GM23338 (cell line): ENCODE results near the gene PGPEP1. TPM values are rescaled to one million over a fixed set of nuclear protein-coding genes. Genes with fewer than 3 reads are reported as not detected.

ENCODE experiments used
- ATAC-seq: fragments of 200-7000 bp; cut with Tn5 transposase; 3 replicates; pipeline ENCODE4 v1.9.1; 2020
- DNase-seq: peaks from one replicate; pipeline ENCODE4 v3.0.0-alpha.2; 2015; ENCODE audit warnings: low spot score
- H2AFZ ChIP-seq: fragments of 200-600 bp; sonication (generic); 2 replicates; pipeline ENCODE4 v1.8.0; 2016; ENCODE audit warnings: antibody characterized with exemption, mild to moderate bottlenecking, moderate library complexity
- H3F3A ChIP-seq: fragments of 200-600 bp; sonication (generic); replicated peaks from 2 replicates; pipeline ENCODE4 v1.8.0; 2017; ENCODE audit warnings: antibody characterized with exemption, mixed run types, low read depth
- H3K27ac ChIP-seq: fragments of 200-600 bp; sonication (generic); 2 replicates; pipeline ENCODE4 v1.6.1; 2016; ENCODE audit warnings: low read depth
- H3K27me3 ChIP-seq: fragments of 200-600 bp; sonication (generic); 2 replicates; pipeline ENCODE4 v1.8.0; 2016; ENCODE audit warnings: mild to moderate bottlenecking, mixed run types, moderate library complexity; ENCODE audit not compliant: insufficient read depth
- H3K36me3 ChIP-seq: fragments of 200-600 bp; sonication (generic); 2 replicates; pipeline ENCODE4 v1.8.0; 2016; ENCODE audit warnings: mild to moderate bottlenecking; ENCODE audit not compliant: insufficient read depth
- H3K4me1 ChIP-seq: fragments of 200-600 bp; sonication (generic); 2 replicates; pipeline ENCODE4 v1.8.0; 2016; ENCODE audit warnings: mild to moderate bottlenecking, moderate library complexity; ENCODE audit not compliant: insufficient read depth
- H3K4me2 ChIP-seq: fragments of 200-600 bp; sonication (generic); 2 replicates; pipeline ENCODE4 v1.7.1; 2017; ENCODE audit warnings: mixed run types
- H3K4me3 ChIP-seq: fragments of 200-600 bp; sonication (generic); 2 replicates; pipeline ENCODE4 v1.6.1; 2016; ENCODE audit warnings: mixed run types
- H3K79me2 ChIP-seq: fragments of 200-600 bp; sonication (generic); replicated peaks from 2 replicates; pipeline ENCODE4 v1.8.0; 2017; ENCODE audit warnings: mild to moderate bottlenecking; ENCODE audit not compliant: insufficient read depth
- H3K9me2 ChIP-seq: fragments of 200-600 bp; sonication (generic); 2 replicates; pipeline ENCODE4 v1.8.0; 2017; ENCODE audit not compliant: insufficient read depth
- H4K20me1 ChIP-seq: fragments of 200-600 bp; sonication (generic); replicated peaks from 2 replicates; pipeline ENCODE4 v1.8.0; 2017; ENCODE audit warnings: mild to moderate bottlenecking; ENCODE audit not compliant: insufficient read depth
- H3K27ac Mint-ChIP-seq: 2 replicates; pipeline ENCODE4 v1.8.0; 2020; ENCODE audit warnings: inconsistent platforms, mild to moderate bottlenecking, moderate library complexity, mixed read lengths
- H3K27me3 Mint-ChIP-seq: 3 replicates; pipeline ENCODE4 v1.8.0; 2022; ENCODE audit warnings: low read depth, mild to moderate bottlenecking, moderate library complexity, mixed read lengths, inconsistent platforms; ENCODE audit not compliant: insufficient read depth, poor library complexity
- H3K36me3 Mint-ChIP-seq: 3 replicates; pipeline ENCODE4 v1.8.0; 2021; ENCODE audit warnings: low read depth, mild to moderate bottlenecking, inconsistent platforms, moderate library complexity, mixed read lengths
- H3K4me1 Mint-ChIP-seq: 3 replicates; pipeline ENCODE4 v1.8.0; 2020; ENCODE audit warnings: mild to moderate bottlenecking, inconsistent platforms, mixed read lengths
- H3K4me3 Mint-ChIP-seq: 3 replicates; pipeline ENCODE4 v1.8.0; 2021; ENCODE audit warnings: moderate library complexity, mild to moderate bottlenecking, inconsistent platforms, mixed read lengths
- H3K9me3 Mint-ChIP-seq: 3 replicates; pipeline ENCODE4 v1.8.0; 2020; ENCODE audit warnings: moderate library complexity, mild to moderate bottlenecking, inconsistent platforms, mixed read lengths
- CTCF ChIP-seq, 2 experiments: fragments of 200-600 bp in 1 of 2; sonication (generic) in 1 of 2; conservative IDR thresholded peaks; 2 replicates each; pipeline versions ENCODE4 v1.5.1 to v1.6.1; 2016 to 2017; ENCODE audit warnings: antibody characterized with exemption in 2 of 2, low read depth in 2 of 2, mild to moderate bottlenecking in 2 of 2, moderate library complexity in 1 of 2
- ETS1 ChIP-seq: IDR thresholded peaks from 2 replicates; pipeline ENCODE4 v1.6.1; 2016; ENCODE audit warnings: antibody characterized with exemption
- EZH2 ChIP-seq: fragments of 200-600 bp; sonication (generic); IDR thresholded peaks from one replicate; pipeline ENCODE4 v1.8.0; 2017; ENCODE audit warnings: antibody characterized with exemption, mild to moderate bottlenecking, low read depth; ENCODE audit not compliant: unreplicated experiment
- NANOG ChIP-seq: IDR thresholded peaks from 2 replicates; pipeline ENCODE4 v1.6.1; 2016; ENCODE audit warnings: antibody characterized with exemption, borderline replicate concordance
- POLR2AphosphoS5 ChIP-seq: IDR thresholded peaks from 2 replicates; pipeline ENCODE4 v1.6.1; 2016; ENCODE audit warnings: antibody characterized with exemption, low read depth
- REST ChIP-seq: IDR thresholded peaks from one replicate; pipeline ENCODE4 v1.6.1; 2018; ENCODE audit warnings: antibody characterized with exemption; ENCODE audit not compliant: unreplicated experiment
- STAT1 ChIP-seq: IDR thresholded peaks from one replicate; pipeline ENCODE4 v1.6.1; 2016; ENCODE audit warnings: antibody characterized with exemption; ENCODE audit not compliant: unreplicated experiment
- polyA plus RNA-seq: library from polyadenylated mRNA; unstranded; fragments of >200 nt; fragmentation: Nextera tagmentation; extraction: Ambion mirVana; gene quantifications from 2 replicates; pipeline ENCODE4 v1.2.1, GENCODE V29; 2016
- total RNA-seq: library from RNA; depleted of rRNA; stranded (reverse); fragments of >200 nt; shearing (Covaris generic); gene quantifications from 2 replicates; pipeline ENCODE4 v1.2.3, GENCODE V29; 2014

Gene PGPEP1
- total and polyA plus RNA-seq, 2 experiments from 2014 or later, result 15.5 to 18.9 TPM

- ATAC-seq (no peak), DNase-seq (no peak)
- H3K4me3 ChIP-seq, result peak overlapping the region; percentile 48; the same call in 1 of the 2 replicates
- H3K27ac ChIP-seq, result no peak overlapping the region
- no peaks in the 10 kb centered on the region for H3K36me3 ChIP-seq
- no peaks in the 10 kb centered on the region for H3K9me2 ChIP-seq
- Mint-ChIP-seq H3K36me3 (no peaks in the 10 kb centered on the region), H3K27ac (no peak overlapping the region), H3K4me1 (peaks cover 3% of the 10 kb centered on the region; the same call in 2 of the 3 replicates), H3K27me3 (peaks cover 16% of the 10 kb centered on the region), H3K9me3 (no peaks in the 10 kb centered on the region), H3K4me3 (no peak overlapping the region)
- no peak for TF ChIP-seq EZH2
- TF ChIP-seq ETS1, result no peak
- no peak for TF ChIP-seq STAT1
- no peak for TF ChIP-seq NANOG
- TF ChIP-seq CTCF (conservative IDR thresholded peaks at IDR 0.05; ENCODE audit: low read depth in 2 of 2), result no peak
- no peak for TF ChIP-seq POLR2AphosphoS5
- H3K79me2 ChIP-seq, result no peaks in the 10 kb centered on the region
- H3F3A ChIP-seq, result 0 out of 2 replicates have a peak, but pooled peaks cover 3% of the 10 kb centered on the region
- H3K4me1 ChIP-seq, result peaks cover 2% of the 10 kb centered on the region; the same call in 1 of the 2 replicates
- H3K4me2 ChIP-seq, result peak overlapping the region; percentile 75; the same call in 1 of the 2 replicates
- H4K20me1 ChIP-seq, result no peaks in the 10 kb centered on the region
- no peak overlapping the region; the same call in 1 of the 2 replicates for H2AFZ ChIP-seq
- 0 out of 2 replicates have a peak, but pooled peaks cover 4% of the 10 kb centered on the region for H3K27me3 ChIP-seq
Observed at GRCh38 chr19:18396471-18397241, 56.3 kb downstream of the PGPEP1 start.

GRCh38 chr19:18397242-18398202 is 57.1 kb downstream of the PGPEP1 start, which contains the start of gene LRRC25:
LRRC25 (minus strand) TSS chr19:18397622; CDS start chr19:18396963, 659 bp downstream.
- H4K20me1 ChIP-seq, result no peaks in the 10 kb centered on the region
- H3K27me3 Mint-ChIP-seq, result peaks cover 17% of the 10 kb centered on the region
- DNase-seq, result peak; percentile 96
- TF ChIP-seq CTCF (conservative IDR thresholded peaks at IDR 0.05; ENCODE audit: low read depth in 2 of 2), result no peak
- no peak for TF ChIP-seq REST
- H3K4me1 ChIP-seq, result peaks cover 2% of the 10 kb centered on the region; the same call in 1 of the 2 replicates
- H3K79me2 ChIP-seq, result no peaks in the 10 kb centered on the region
- peak within 1 kb of the TSS; percentile 98 for H2AFZ ChIP-seq
- H3F3A ChIP-seq, result 0 out of 2 replicates have a peak, but pooled peaks cover 3% of the 10 kb centered on the region
- H3K36me3 Mint-ChIP-seq, result no peaks in the 10 kb centered on the region
- no peaks in the 10 kb centered on the region for H3K36me3 ChIP-seq
- H3K27ac ChIP-seq, result no peak within 1 kb of the TSS
- H3K27me3 ChIP-seq, result 0 out of 2 replicates have a peak, but pooled peaks cover 4% of the 10 kb centered on the region
- H3K9me3 Mint-ChIP-seq, result no peaks in the 10 kb centered on the region
- H3K4me2 ChIP-seq, result peak within 1 kb of the TSS; percentile 75
- H3K4me3 ChIP-seq, result peak within 1 kb of the TSS; percentile 48
- no peak within 1 kb of the TSS; the same call in 2 of the 3 replicates for H3K4me3 Mint-ChIP-seq
- H3K27ac Mint-ChIP-seq, result no peak within 1 kb of the TSS
- peak; percentile 92 for ATAC-seq
- no peaks in the 10 kb centered on the region for H3K9me2 ChIP-seq
- H3K4me1 Mint-ChIP-seq, result peaks cover 3% of the 10 kb centered on the region; the same call in 2 of the 3 replicates
